ENCODE data around the gene TNS1.

The TNS1 gene

DNA sequence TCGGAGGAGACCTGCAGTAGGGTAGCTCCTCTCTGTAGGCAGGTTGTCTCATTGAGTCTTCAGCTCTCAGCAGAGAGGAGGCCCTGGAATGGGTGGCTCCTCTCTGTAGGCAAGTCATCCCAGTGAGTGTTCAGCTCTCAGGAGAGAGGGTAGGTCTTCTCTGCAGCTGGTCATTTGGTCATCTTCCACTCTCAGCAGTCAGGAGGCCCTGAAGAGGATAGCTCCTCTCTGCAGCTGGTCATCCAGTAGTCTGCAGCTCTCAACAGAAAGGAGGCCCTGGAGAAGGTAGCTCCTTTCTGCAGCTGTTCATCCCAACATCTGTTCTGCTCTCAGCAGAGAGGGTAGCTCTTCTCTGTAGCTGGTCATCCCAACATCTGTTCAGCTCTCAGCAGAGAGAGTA lies 40.3 kb upstream of the TNS1 start:
- H3K27me3 ChIP-seq: no peaks in the 10 kb centered on the region
- no peak overlapping the region for H3K4me3 ChIP-seq (ENCODE audit: low read depth in 1 of 2, low read length in 1 of 2)
- TF ChIP-seq, protein P1, sequence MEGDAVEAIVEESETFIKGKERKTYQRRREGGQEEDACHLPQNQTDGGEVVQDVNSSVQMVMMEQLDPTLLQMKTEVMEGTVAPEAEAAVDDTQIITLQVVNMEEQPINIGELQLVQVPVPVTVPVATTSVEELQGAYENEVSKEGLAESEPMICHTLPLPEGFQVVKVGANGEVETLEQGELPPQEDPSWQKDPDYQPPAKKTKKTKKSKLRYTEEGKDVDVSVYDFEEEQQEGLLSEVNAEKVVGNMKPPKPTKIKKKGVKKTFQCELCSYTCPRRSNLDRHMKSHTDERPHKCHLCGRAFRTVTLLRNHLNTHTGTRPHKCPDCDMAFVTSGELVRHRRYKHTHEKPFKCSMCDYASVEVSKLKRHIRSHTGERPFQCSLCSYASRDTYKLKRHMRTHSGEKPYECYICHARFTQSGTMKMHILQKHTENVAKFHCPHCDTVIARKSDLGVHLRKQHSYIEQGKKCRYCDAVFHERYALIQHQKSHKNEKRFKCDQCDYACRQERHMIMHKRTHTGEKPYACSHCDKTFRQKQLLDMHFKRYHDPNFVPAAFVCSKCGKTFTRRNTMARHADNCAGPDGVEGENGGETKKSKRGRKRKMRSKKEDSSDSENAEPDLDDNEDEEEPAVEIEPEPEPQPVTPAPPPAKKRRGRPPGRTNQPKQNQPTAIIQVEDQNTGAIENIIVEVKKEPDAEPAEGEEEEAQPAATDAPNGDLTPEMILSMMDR (IDR thresholded peaks at IDR 0.05): no peak
- no peak overlapping the region for H3K27ac ChIP-seq
- no peaks in the 10 kb centered on the region for H3K36me3 ChIP-seq
- no peaks in the 10 kb centered on the region for H3K9me3 ChIP-seq
- peaks cover 25 to 27% of the 10 kb centered on the region in 2 experiments for H3K4me1 ChIP-seq (ENCODE audit: control insufficient read depth in 1 of 2, insufficient read depth in 1 of 2, low read depth in 1 of 2, low read length in 1 of 2)

DNA sequence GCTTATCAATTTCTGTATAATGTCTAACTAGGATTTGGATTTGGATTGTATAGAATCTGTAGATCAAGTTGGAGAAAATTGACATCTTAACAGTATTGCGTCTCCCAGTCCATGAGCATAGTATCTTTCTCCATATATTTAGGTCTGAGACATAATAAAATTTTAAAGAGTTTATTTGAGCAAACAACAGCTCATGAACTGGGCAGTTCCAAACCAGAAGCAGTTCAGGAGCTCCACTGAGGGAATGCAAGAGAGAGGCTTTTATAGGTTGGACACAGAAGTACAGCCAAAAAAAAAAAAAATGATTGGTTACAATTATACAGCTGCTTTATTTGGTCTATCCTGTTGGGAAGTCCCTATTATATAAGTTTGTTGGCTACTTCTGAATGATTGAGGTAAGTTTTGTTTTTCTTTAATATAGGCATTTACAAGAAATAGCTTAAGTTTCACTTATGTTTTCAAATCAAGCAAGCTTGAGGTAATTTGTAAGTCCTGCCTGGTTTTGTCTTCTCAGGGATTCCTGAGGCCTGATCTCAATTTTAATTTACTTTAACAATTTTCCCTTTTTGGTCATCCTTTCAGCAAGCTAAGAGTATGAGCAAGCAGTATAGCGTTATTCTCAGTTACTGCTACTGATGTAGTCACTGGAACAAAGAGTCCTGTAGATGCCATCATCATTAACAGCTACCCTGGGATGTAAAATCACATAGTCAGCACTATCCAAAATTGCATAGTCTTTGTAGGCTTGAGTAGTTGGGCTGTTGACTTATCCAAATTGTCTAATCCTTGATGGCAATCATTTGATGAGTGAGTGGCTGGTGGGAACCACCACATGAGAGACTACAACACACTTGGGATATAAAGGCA lies 38.7 kb upstream of the TNS1 start:
- Histone ChIP-seq H3K4me1 (ENCODE audit: control insufficient read depth in 1 of 2, insufficient read depth in 1 of 2, low read depth in 1 of 2, low read length in 1 of 2) (peaks cover 11% of the 10 kb centered on the region in 2 experiments), H3K27me3 (no peaks in the 10 kb centered on the region), H3K4me3 (ENCODE audit: low read depth in 1 of 2, low read length in 1 of 2) (no peak overlapping the region), H3K27ac (no peak overlapping the region), H3K36me3 (no peaks in the 10 kb centered on the region), H3K9me3 (no peaks in the 10 kb centered on the region)
- TF ChIP-seq, protein P1 (IDR thresholded peaks at IDR 0.05): no peak

DNA sequence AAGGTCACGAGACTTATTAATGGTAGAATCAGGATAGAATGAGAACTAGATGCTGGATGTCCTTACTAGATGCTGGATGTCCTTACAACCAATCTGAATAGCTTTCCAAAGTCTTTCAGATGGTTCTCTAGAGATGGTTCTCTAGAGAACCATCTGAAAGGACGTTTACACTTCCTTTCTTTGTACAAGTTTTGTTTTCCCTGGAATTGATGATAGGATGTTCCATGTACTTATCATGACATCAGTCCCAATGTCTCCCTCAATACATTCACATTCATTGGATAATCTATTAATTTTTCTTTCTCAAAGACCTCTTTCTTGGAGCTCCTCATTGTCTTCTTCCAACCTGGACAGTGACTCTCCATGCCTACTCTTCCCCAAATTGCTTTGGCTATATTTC lies 38.1 kb upstream of the TNS1 start:
- no peaks in the 10 kb centered on the region for H3K36me3 ChIP-seq
- peaks cover 4 to 5% of the 10 kb centered on the region in 2 experiments for H3K4me1 ChIP-seq (ENCODE audit: control insufficient read depth in 1 of 2, insufficient read depth in 1 of 2, low read depth in 1 of 2, low read length in 1 of 2)
- no peak overlapping the region for H3K27ac ChIP-seq
- no peak overlapping the region for H3K4me3 ChIP-seq (ENCODE audit: low read depth in 1 of 2, low read length in 1 of 2)
- TF ChIP-seq, protein P1 (IDR thresholded peaks at IDR 0.05): no peak
- no peaks in the 10 kb centered on the region for H3K9me3 ChIP-seq
- no peaks in the 10 kb centered on the region for H3K27me3 ChIP-seq

DNA sequence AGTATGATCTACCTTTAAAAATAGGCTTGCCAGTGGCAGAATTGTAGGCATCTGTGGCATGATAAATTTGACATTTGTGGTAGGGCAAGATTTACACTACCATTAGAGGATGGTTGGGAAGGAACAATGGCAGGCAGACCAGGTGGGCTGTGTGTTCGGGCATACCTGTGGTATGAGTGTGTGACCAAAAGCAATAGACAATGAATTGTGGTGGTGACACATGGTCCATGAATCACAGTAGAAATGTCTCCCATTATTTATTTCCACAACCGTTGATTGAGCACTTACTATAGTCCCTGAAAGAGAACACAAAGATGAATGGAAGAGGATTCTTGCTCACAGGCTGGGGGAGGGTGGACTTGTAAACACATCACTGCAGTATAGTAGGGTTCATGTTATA lies 36.4 kb upstream of the TNS1 start:
- TF ChIP-seq, protein P1 (IDR thresholded peaks at IDR 0.05): no peak

DNA sequence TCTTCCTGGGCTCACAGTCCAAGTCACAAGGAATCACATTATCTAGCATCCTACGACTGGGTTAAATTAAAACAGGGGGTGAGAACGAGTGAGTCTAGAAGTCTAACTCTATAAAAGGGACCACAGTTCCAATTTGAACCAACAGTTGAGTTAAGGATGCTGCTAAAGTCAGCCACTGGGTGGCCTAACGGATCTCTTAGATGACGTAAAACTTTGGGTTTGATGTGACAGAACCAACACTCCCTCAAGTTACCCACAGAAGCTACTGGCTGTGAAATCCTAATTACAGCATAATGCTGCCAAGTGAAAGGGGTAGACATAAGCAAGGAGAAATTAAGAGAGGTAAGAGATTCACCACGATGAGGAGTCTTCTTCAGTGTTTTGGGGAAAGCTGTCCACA lies 33.6 kb upstream of the TNS1 start:
- Histone ChIP-seq H3K4me3 (ENCODE audit: low read depth in 1 of 2, low read length in 1 of 2) (no peak overlapping the region), H3K27me3 (peaks cover 10% of the 10 kb centered on the region), H3K4me1 (ENCODE audit: control insufficient read depth in 1 of 2, insufficient read depth in 1 of 2, low read depth in 1 of 2, low read length in 1 of 2) (peaks cover 16 to 17% of the 10 kb centered on the region in 2 experiments), H3K27ac (no peak overlapping the region), H3K36me3 (no peaks in the 10 kb centered on the region), H3K9me3 (no peaks in the 10 kb centered on the region)
- TF ChIP-seq, protein P1 (IDR thresholded peaks at IDR 0.05): no peak

More for the DNA sequence above, 36.4 kb upstream of the TNS1 start:
- Histone ChIP-seq H3K27me3 (peaks cover 2% of the 10 kb centered on the region), H3K9me3 (no peaks in the 10 kb centered on the region), H3K36me3 (no peaks in the 10 kb centered on the region), H3K4me1 (ENCODE audit: control insufficient read depth in 1 of 2, insufficient read depth in 1 of 2, low read depth in 1 of 2, low read length in 1 of 2) (peaks cover 10 to 12% of the 10 kb centered on the region in 2 experiments), H3K27ac (no peak overlapping the region), H3K4me3 (ENCODE audit: low read depth in 1 of 2, low read length in 1 of 2) (no peak overlapping the region)

Measured in neutrophil (primary cell).